Neural crest cell (in vitro differentiated cells): Measurements from ENCODE around the gene NAALADL1. TPM values are rescaled to one million over a fixed set of nuclear protein-coding genes. Genes with fewer than 3 reads are reported as not detected.

ENCODE experiments used
- DNase-seq: peaks from one replicate; pipeline ENCODE4 v3.0.0; 2021; ENCODE audit warnings: low read depth, mixed read lengths, low spot score
- H3K27ac Mint-ChIP-seq: one replicate; pipeline ENCODE4 v1.8.0; 2021; ENCODE audit warnings: mild to moderate bottlenecking, mixed read lengths; ENCODE audit not compliant: unreplicated experiment
- H3K27me3 Mint-ChIP-seq: 2 replicates; pipeline ENCODE4 v1.8.0; 2021; ENCODE audit warnings: low read depth, mild to moderate bottlenecking, mixed read lengths
- H3K36me3 Mint-ChIP-seq: 2 replicates; pipeline ENCODE4 v1.8.0; 2021; ENCODE audit warnings: low read depth, mild to moderate bottlenecking, mixed read lengths
- H3K4me1 Mint-ChIP-seq: 2 replicates; pipeline ENCODE4 v1.8.0; 2021; ENCODE audit warnings: mixed read lengths
- H3K4me3 Mint-ChIP-seq: one replicate; pipeline ENCODE4 v1.8.0; 2021; ENCODE audit warnings: mild to moderate bottlenecking, mixed read lengths
- H3K9me3 Mint-ChIP-seq: 2 replicates; pipeline ENCODE4 v1.8.0; 2021; ENCODE audit warnings: mixed read lengths
- total RNA-seq: library from RNA; stranded (reverse); gene quantifications from 2 replicates; pipeline ENCODE4 v1.2.1, GENCODE V29; 2021
- TF ChIP-seq, protein P1 (sequence below): fragments of 200-600 bp; sonication (generic); conservative IDR thresholded peaks from 2 replicates; pipeline ENCODE4 v1.5.0; 2021; ENCODE audit warnings: antibody characterized with exemption, mild to moderate bottlenecking

The NAALADL1 gene
- total RNA-seq, 1 donor from 2014 or later, result 0.35 TPM

DNA sequence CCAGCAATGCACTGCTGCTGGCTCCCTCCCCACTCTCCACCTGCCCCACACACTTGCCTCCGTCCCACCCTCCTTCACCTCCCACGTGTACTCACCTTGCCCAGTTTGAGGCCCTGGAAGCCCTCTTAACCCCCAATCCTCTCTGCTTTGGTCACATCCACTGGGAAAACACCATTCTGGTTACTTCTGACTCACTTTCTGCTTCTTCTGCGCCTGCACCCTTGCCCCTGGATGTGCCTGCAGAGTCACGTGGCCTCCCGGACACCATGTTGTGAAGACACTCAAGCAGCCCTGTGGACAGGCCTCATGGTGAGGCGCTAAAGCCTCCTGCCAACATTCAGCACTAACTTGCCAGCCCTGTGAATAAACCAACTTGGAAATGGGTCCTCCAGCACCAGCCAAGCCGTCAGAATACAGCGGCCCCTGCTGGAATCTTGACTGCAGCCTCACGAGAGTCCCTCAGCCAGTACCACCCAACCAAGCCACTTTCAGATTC lies 2.6 kb upstream of the NAALADL1 start:
- no peak for DNase-seq
- H3K36me3 Mint-ChIP-seq, result no peaks in the 10 kb centered on the region
- H3K9me3 Mint-ChIP-seq, result no peaks in the 10 kb centered on the region
- H3K4me1 Mint-ChIP-seq, result no peaks in the 10 kb centered on the region
- H3K4me3 Mint-ChIP-seq, result no peak overlapping the region
- TF ChIP-seq, protein P1, sequence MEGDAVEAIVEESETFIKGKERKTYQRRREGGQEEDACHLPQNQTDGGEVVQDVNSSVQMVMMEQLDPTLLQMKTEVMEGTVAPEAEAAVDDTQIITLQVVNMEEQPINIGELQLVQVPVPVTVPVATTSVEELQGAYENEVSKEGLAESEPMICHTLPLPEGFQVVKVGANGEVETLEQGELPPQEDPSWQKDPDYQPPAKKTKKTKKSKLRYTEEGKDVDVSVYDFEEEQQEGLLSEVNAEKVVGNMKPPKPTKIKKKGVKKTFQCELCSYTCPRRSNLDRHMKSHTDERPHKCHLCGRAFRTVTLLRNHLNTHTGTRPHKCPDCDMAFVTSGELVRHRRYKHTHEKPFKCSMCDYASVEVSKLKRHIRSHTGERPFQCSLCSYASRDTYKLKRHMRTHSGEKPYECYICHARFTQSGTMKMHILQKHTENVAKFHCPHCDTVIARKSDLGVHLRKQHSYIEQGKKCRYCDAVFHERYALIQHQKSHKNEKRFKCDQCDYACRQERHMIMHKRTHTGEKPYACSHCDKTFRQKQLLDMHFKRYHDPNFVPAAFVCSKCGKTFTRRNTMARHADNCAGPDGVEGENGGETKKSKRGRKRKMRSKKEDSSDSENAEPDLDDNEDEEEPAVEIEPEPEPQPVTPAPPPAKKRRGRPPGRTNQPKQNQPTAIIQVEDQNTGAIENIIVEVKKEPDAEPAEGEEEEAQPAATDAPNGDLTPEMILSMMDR, result peak; percentile 29
- peaks cover 9% of the 10 kb centered on the region for H3K27me3 Mint-ChIP-seq
- H3K27ac Mint-ChIP-seq, result no peak overlapping the region

DNA sequence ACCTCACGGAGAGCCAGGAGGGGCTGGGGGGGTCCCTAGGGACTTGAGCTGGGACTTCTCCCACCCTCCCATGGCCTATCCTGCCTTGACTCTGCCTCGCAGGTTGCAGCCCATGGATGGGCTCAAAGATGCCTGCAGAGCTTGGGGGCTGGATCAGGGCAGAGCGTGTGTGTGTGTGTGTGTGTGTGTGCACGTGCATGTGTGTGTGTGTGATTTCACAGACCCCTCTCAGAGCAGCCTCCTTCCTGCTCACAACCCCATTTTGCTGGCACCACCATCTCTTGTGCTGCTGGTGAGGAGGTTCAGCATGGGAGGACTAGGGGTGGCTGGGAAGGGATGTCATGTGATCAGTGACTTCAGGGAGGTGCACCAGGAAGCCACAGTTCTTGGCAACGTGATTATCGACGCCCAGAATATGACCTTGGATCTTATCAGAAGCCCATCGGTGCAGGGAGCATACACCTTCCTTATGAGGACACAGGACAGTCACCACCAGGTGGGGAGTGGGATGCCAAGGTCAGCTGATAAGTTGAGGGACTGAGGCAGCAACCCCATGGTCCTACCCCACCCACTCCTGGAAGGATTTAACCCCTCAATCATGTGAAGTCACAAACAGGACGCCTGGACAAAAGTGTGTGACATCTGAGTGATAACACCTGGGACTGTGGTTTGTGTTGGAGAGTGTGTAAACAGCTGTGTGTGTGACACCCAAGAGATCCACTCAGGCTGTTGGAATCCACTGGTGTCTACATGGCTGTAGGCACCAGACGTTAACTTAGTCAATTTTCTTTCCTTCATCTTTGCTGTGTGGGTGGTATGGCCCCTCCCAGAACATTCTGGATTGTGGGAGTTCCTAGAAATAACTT lies 1.8 kb upstream of the NAALADL1 start:
- TF ChIP-seq, protein P1, result no peak
- Mint-ChIP-seq H3K9me3 (no peaks in the 10 kb centered on the region), H3K27ac (no peak overlapping the region), H3K4me3 (no peak overlapping the region), H3K27me3 (peaks cover 9% of the 10 kb centered on the region), H3K36me3 (no peaks in the 10 kb centered on the region), H3K4me1 (no peaks in the 10 kb centered on the region)
- no peak for DNase-seq

DNA sequence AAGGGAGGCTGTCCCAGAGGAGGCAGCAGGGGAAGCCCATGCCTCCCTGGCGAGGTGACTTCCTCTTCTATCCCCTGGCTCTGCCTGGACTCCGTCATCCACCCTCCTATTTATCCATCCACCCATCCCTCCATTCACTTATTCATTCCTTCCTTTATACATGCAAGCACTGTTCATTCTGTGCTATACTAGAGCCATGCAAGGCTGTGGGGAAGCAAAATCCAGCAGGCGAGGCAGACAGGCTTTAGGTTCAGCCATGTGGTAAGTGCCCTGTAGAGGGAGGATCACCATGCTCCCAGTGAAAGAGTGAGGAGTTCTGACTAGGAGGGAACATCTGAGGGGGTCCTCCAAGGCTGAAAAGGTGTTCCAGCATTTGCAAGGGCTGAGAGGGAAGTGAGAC lies 1.2 kb upstream of the NAALADL1 start:
- H3K27ac Mint-ChIP-seq, result no peak overlapping the region
- TF ChIP-seq, protein P1, result no peak
- no peaks in the 10 kb centered on the region for H3K36me3 Mint-ChIP-seq
- H3K9me3 Mint-ChIP-seq, result no peaks in the 10 kb centered on the region
- DNase-seq, result no peak
- no peak overlapping the region for H3K4me3 Mint-ChIP-seq
- peaks cover 9% of the 10 kb centered on the region for H3K27me3 Mint-ChIP-seq
- no peaks in the 10 kb centered on the region for H3K4me1 Mint-ChIP-seq

DNA sequence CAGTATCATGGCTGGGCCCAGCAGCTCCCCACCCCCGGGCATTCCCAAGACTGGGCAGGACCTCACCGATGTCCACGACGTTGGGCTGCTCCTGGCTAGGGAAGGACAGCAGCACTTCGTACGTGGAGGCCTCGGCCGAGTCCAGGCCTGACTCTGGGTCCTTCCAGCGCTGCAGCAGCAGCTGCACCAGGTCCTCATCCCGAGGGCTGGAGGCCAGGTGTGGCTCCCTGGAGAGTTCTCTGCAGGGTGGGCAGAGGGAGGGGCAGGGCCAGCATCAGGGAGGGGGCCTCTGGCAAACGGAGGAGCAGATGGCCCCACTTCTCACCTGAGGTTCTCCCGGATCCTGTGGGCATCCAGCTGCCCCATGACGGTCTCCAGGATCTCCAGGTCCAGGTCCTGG lies 341 bp downstream of the NAALADL1 start:
- Mint-ChIP-seq H3K9me3 (no peaks in the 10 kb centered on the region), H3K4me1 (no peaks in the 10 kb centered on the region), H3K27me3 (peaks cover 12% of the 10 kb centered on the region), H3K27ac (no peak overlapping the region), H3K4me3 (no peak overlapping the region), H3K36me3 (no peaks in the 10 kb centered on the region)
- no peak for DNase-seq
- TF ChIP-seq, protein P1, result no peak

DNA sequence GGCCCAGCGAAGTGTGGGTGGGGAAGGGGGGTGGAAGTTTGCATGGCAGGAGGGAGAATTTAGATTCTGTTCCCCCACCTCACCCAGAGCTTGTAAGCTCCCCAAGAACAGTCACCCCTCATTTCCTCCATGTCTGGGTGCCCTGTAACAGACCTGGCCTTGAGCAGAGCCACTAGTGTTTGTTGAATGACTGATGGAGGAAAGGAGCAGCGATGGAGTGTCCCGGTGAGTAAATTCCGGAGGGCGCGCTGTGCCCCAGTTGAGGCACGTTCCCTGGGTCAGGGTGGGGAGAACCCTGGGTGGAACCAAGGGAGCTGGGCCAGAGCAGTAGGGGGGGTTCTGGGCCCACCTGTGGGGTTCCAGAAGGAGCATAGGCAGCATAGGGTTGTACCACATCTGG lies 827 bp downstream of the NAALADL1 start:
- Mint-ChIP-seq H3K9me3 (no peaks in the 10 kb centered on the region), H3K27me3 (peaks cover 12% of the 10 kb centered on the region), H3K27ac (no peak overlapping the region), H3K4me1 (no peaks in the 10 kb centered on the region), H3K36me3 (no peaks in the 10 kb centered on the region), H3K4me3 (no peak overlapping the region)
- TF ChIP-seq, protein P1, result no peak
- no peak for DNase-seq
